Mucosa of gallbladder (tissue), 1 donor: ENCODE data around the gene C1orf74. TPM values are rescaled to one million over a fixed set of nuclear protein-coding genes. Genes with fewer than 3 reads are reported as not detected.
"Not testable (repeated sequence)": the region's sequence is repeated elsewhere in the genome, so short reads cannot be mapped to it uniquely, and the experiment has no call there.

Source experiments
- DNase-seq: peaks from one replicate; pipeline ENCODE4 v3.0.0-alpha.2; 2020; ENCODE audit warnings: low spot score
- total RNA-seq: library from RNA; stranded (reverse); gene quantifications from one replicate; pipeline ENCODE4 v1.2.1, GENCODE V29; 2021
- donor health status: DM: no; HTN: no; CAD: no.

Gene C1orf74
- total RNA-seq, 1 donor from 2014 or later: 1.8 TPM

DNA sequence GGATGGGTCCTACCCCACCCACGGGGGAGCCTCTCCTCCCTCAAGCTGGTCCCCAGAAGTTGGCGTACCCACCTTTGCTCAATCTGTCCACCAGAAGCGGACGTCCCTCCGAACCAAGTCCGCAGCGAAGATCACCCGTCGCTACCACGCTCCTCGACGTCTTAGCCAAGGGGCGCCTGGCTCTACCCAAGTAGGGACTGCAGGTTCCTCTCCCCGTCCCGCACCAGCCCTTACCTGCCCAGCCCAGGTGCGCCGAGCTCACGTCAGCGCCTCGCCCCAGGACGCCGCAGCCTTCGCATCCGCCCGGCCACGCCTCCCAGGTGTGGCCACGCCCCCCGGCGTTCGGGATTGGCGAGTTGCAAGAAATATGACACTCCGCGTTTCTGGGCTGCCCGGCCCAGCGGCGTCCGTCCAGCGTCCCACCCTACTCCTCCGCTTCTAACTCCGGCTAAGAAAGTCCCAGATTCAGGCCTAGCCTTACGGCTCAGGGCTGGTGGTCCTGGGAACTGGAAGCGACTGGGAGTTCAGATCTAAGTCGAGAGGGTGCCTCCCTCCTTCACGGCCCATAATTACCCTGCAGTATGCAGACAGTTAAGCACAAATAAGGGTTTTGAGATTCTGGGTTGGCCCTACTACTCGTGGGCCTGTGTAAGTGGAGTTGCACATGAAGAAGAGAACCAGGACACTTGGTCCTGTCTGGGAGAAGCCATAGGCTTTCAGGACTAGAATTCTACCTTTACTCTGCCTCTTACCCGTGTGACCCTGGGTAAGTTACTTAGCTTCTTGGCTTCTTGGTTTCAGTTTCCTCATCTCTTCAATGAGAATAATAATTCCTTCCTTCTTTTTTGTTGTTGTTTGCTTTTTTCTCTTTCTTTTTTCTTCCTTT, 21.8 kb upstream of the C1orf74 start, which contains the start of gene IRF6:
Gene IRF6, minus strand, starts transcription at position 268 of the 886 bp plus-strand sequence. CDS start 4,729 bp downstream, outside the sequence.
- peak; percentile 92 for DNase-seq

DNA sequence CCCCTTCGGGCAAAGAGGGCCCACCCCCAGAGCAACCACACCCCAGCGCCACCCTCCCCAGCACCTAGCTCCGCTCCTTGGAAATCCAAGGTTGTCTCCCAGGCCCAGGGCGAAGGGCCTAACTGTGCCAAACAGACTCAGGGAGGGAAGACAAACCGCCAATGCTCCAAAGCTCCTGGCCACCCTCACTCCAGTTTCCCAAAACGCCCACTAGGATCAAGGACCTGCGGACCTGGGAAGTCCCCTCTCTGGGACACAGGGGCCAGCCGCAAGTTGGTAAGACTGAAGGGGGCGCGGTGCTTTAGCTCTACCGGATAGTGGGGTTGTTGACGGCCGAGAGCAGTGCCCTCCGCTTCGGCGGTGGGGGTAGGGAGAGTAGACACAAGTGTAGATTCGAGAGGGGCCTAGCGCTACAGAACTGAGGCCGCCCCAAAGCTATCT, 21.0 kb upstream of the C1orf74 start:
- no peak for DNase-seq

DNA sequence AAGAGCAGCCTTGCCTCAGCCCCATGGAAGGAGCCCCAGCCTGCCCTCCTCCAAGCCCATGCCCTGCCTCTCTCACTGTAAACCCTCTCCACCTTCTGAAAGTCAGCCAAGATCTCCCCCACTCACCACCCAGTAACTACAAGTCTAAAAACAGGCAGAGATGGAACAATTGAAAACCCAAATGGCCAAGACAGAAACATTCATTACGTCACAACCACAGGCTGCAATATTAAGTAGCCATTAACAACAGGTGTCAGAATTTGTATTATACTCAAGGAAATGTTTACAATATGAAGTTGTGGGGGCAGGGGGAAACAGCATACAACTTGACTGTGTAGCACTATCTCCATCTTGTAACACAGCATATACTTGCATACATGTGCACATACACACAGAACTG, 19.2 kb upstream of the C1orf74 start:
- no peak for DNase-seq

DNA sequence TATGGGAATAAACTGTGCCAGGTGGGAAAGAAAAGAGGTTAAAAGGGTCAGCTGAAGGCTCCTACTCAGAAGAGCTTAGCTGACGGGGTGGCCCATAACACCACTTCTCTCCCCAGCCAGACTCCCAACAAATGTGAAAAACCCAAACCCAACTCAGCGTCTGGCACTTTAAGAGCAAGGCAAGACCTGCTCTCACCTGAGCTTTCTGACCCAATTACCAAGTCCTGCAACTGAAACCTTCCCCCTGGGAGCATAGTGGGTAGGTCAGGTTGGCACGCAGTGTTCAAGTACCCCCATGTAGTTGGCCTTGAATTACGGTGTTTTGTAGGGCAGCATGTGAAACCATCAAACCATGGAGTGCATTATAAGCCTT, 18.4 kb upstream of the C1orf74 start:
- no peak for DNase-seq

DNA sequence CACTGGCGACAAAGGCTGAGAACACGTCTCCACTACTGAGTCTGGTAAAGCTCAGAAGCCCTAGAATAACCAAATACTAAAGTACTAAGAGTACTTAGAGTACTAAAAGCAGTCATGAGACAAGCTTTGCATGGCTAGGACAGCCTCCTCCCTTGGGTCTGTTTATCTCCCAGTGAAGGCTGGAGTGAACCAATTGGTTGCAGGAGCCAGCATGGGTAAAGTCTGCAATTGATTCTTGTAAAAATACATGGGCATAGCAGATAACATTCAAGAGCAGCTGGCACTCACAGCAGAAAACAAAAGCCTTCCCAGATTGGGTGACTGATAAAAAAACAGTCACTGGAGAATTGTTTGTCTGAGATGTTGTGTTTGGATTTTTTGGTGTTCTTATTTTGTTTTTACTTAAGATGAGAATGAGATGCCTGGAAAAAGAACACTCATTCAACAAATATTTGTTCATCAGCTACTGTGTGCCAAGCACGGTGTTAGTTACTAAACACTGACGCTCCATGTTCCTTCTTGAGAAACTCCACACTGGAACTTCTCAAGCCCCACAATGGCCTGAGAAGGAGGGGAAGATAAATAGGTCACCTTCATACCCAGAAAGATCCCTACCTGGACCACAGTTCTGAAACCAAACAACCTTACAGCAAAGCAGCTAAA, 17.9 kb upstream of the C1orf74 start:
- DNase-seq: peak; percentile 80

DNA sequence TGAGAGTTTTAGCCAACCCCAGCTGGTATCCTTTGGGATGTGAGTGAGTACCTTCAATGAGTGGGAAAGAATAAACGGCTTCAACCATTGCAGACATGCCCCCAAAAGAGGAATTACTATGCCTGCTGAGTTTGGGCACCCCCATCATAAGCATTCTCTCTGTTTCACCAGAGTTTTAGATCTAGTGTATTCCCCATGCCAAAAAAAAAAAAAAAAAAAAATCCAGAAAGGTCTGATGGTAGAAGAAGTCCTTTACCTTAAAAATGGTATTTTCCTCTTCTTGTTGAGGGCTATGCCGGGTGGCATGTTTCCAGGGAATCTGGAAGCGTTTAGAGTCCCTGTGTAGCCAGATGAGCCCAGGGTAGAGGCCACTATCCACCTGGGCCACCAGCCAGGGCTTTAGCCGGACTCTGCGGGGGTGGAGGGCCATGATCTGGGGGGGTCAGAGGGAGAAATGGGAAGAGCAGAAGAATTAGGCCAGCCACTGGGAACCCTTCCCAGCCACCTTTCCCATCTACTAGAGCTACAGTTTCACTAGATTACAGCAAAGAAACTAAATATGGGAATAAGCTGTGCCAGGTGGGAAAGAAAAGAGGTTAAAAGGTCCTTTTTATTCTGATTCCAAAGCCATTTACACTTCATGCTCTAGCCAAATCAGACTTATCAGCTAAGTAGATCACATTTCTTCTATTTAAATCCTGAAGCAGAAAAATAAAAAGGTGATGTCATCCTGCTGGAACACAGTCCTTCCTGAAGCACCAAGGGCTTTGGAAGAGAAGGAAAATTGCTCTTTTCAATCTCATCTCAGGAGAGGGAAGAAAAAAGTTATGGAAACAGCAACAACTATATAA, 16.9 kb upstream of the C1orf74 start:
- no peak for DNase-seq

DNA sequence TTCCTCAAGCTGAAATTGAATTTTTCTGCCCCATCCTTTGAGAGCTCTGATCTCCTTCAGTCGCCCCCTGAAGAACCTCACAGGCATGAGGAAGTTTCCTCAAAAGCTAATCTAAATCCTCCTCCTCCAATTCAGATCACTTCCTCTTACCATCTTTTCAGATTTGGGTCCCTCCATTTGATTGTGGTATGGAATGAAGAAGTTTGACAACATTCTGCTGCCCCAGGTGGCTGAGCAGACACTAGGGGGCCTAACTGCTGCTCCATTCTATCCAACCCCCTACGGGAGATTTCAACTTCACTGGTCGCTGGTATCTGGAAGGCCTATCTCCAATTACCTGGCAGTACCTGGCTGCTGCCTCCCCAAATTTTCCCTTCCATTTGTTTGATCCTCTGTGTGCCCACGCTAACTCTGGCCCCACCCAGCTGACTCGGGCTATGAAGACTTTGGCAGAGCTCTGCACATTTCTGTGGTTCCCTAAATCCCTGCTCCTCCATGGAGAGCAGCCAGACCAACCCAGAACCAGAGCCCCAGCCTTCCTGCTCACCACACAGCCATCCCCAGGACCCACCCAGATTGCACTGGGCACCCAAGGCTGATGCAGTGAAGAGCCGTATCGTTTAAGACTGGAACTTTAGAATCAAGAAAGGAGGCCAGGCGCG, 13.8 kb upstream of the C1orf74 start:
- no peak for DNase-seq

DNA sequence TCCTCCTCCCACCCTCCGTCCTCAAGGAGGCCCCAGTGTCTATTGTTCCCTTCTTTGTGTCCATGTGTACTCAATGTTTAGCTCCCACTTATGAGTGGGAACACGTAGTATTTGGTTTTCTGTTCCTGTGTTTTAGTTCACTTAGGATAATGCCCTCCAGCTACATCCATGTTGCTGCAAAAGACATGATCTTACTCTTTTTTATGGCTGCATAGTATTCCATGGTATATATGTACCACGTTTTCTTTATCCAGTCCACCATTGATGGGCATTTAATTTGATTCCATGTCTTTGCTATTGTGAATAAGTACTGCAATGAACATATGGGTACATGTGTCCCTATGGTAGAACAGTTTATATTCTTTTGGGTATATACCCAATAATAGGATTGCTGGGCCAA, 9.4 kb upstream of the C1orf74 start:
- not testable (repeated sequence) for DNase-seq

DNA sequence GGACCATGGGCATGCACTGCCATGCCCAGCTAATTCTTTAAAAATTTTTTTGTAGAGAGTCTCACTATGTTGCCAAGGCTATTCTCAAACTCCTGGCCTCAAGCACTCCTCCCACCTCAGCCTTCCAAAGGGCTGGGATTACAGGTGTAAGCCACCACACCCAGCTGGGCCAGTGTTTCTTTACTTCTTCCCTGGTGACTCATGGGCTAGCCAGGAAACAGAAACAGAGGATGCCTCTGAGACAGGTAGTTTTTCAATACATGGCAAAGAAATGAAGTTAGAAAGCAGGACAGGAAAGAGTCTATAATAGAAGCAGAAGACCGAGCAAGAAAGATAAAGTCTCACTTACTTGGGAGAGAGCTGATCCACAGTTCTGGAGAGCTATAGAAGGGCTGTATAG, 7.6 kb upstream of the C1orf74 start:
- DNase-seq: peak; percentile 37

DNA sequence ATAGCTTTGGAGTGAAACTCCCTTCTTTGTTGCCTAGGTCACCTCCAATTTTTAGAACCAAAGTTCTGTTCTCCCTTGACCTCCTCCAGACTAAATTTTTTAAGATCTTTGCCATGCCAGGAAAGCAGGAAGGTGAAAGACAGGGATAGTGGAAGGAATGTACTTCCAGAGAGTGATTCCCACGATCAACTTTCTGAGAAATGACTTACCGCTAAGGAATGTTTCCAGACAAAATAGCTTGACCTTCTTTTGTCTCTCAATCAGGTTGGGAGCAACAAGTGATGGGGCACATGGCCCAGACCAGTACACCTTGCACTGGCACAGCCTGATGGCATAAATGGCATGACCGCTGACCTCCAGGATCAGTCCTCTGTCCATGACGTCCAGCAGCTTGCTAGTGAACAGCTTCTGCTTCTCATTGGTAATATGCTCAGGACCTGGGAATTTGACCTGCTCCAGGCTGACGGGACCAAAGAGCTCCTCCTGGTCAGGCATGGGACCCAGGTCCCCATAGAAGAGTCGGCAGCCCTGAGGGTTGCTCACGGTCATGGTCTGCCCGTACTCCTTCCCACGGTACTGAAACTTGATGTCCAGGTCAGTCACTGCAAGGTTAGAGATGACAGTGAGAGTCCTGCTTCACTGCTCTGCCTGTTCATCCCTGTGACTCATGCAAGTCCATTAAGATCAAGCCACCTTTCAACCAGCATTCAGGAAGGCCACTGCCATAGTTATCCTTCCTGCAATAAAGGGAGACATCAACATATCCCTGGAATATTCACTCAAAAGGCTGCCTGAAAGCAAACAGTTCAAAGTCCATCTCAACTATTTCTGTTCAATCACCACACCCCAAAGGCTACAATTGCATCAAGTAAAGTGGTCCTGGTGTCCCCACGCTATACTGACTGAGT, 6.2 kb upstream of the C1orf74 start:
- DNase-seq: peak; percentile 37

DNA sequence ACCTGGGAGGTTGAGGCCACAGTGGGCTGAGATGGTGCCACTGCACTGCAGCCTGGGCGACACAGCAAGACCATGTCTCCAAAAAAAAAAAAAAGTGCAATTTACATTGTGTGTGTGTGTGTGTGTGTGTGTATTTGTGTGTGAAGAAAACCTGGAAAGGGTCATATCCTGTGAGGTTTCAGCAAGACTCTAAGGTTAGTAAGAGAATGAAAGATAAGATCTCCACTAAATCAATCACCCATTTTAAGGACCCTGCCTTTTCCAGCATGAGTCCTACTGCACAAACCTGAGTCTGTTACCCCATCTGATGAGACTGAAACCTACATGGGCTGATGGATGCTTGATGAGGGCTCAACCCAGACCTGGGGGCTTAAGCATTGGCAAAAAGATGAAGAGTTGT, 4.9 kb upstream of the C1orf74 start:
- no peak for DNase-seq

DNA sequence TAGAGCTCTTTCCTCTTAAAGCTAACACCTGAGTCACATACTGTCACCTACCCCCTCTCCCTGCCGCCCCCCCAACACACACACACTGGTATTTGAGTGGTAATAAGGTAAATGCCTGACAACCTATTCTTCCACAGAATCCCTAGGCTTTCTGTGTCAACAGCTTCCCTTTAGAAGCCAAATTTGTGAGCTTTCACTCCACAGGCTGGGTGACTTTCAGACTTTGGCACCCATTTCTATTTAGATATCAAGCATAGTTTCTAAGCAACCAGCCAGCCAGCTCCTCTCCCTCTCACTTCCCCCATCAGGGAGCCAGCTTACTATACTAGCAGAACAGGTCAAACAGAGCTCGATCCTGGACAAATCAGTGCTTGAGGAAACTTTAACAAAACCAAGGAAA, 3.2 kb upstream of the C1orf74 start:
- DNase-seq: peak; percentile 78

DNA sequence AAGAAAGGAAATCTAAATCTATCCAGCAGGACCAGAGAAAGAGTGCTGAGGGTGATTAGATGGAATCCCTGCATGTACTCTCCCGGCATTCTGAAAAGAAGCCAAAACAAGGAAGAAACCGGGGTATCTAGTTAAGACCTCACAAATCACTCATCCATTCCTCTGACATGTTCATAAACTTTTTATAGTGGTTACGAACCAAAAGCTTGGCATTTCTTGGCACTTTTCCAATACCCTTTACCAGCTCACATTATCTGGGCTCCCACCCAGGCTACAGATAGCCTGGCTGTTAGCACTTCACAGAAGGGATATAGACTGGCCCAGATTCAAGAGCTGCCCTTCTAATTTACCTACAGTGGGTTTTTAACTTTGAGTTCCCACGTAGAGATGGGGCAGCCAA, 1.8 kb upstream of the C1orf74 start:
- DNase-seq: no peak

DNA sequence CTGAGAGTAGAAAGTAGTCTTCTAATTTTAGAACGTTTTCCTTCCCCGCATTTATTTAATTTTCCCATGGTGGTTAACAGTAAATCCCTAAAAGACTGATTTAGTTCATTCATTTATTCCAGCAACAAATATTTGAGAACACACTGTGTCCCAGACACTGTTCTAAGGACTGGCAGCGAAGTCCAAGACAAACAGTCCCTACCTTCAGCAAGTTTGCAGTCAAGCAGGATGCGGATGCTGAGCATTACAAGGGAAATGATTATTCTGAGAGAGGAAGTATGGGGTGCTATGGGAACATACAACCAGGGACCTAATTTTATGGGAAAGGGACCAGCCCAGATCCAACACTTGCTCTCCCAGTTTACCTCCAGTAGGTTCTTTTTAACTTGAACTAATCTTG, 1.2 kb upstream of the C1orf74 start:
- no peak for DNase-seq

DNA sequence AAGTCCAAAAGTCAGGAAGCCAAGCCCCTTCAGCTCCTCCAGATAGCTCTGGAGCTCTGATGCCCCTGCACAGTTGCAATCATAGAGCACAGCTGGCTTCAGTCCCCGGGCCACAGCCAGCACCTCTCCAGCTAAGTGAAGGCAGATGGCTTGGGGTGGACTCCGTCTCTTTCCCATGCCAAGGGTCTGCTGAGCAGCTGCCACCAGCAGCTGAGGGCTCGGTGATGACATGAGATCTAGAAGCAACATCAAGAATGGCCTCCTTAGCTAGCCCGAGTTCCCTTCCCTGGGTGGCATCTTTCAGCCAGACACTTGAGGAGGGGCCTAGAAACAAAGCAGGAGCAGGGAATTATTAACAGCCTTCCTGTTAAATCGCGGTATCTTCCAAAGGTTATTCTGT, 973 bp downstream of the C1orf74 start:
- DNase-seq: no peak

DNA sequence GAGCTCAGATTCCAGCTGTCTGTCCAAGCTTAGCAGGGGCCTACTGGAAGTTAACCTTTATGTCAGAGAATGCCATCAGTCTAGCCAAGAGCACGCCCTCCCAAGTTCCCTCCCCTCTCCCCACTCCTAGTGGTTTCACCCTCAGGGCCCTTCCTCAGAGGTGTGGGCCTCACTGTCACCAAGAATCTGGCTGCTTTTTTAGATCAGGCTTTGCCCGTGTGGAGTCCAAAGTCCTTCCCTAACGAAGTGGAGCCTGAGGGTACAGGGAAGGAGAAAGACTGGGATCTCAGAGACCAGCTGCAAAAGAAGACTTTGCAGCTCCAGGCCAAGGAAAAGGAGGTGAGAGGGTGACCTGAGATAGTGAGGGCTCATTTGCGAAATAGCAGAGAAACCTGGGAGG, 4.1 kb downstream of the C1orf74 start:
- no peak for DNase-seq

DNA sequence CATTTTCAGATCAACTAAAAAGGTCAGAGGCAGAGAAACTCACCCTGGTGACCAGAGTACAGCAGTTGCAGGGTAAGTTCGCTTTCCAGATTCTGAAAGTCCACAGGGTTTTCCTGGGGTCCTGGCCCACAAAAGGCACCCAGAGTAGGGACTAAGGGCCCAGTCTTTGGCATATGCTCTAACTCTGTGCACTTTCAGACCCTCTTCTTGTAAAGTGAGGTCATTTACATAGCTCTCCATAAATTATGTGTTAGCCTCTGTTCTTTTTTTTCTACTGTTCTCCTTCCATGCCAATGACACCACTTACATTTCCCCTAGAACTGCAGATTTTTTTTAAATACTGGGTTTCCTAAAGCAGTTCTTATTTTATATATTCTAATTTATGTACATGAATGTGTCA, 6.3 kb downstream of the C1orf74 start:
- no peak for DNase-seq

DNA sequence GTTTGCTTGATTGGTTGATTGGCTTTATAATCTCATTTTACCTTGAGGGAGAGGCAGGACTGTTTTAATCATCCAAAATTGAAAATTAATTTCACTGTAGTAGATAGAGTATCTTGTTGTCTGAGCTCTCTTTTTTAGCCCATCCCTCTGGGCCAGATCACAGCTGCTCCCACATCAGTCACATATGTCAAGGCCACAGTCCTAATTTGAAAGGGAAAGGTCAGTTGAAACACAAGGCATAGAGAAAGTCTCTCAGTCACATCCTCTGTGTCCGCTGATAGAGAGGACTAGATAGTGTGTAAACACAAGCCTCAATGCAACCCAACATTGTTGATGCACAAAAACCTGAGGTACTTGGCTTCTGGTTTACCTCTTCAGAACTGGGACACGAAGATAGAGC, 6.8 kb downstream of the C1orf74 start:
- no peak for DNase-seq

DNA sequence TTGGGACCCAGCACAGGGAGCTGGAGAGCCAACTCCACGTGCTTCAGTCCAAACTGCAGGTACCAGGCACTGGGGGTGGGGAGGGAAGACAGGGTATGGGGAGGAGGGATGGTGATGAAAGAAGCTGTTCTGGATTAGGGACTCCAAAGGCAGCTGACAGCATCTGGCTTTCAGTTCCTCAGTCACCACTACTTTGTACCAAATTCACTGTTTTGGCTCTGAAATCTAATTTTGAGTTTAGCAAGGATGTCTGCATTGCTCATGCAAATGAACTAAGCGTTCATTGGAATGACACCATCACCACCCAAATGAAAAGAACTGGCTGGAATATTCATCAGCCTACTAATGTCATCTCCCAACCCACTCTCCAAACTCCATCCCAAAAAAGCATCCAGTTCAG, 8.7 kb downstream of the C1orf74 start:
- no peak for DNase-seq

DNA sequence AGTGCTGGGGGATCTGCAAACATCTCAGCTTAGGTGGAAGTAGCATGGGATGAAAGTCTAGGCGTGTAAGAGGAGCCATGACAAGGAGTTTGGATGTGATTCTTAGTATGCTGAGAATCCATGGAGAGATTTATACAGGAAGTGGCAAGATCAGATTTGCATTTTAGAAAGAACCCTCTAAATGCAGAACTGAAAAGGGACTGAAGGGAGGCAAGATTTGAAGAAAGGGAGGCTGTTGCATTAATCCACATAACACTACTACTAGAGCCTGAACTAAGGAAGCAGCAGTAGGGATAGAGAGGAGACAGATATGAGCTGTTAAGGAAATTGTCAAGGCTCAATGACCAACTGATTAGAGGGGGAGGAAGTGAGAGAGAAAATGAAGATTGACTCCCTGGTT, 9.8 kb downstream of the C1orf74 start:
- no peak for DNase-seq

DNA sequence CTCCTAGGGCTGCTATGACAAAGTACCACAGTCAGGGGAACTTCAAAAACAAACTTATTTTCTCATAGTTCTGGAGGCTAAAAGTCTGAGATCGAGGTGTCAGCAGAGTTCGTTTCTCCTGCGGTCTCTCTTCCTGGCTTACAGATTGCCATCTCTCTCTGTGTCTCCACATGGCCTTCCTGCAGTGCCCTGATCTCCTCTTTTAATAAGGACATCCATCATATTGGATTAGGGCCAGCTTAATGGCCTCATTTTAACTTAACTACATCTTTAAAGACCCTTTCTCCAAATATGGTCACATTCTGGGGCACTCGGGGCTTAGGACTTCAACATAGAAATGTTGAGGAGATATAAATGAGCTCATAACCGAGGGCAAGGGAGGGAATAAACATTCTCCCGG, 12.2 kb downstream of the C1orf74 start:
- no peak for DNase-seq
